HUES6 (cell line): ENCODE data around the gene NTSR1.

ENCODE experiments used
- H3K27ac ChIP-seq: 2 replicates; pipeline ENCODE4 v1.7.0; 2013; ENCODE audit warnings: low read depth, mild to moderate bottlenecking, low read length, inconsistent platforms
- H3K27me3 ChIP-seq: 2 replicates; pipeline ENCODE4 v1.6.1; 2013; ENCODE audit warnings: low read length; ENCODE audit not compliant: control insufficient read depth, insufficient read depth
- H3K36me3 ChIP-seq: 2 replicates; pipeline ENCODE4 v1.6.1; 2013; ENCODE audit warnings: low read length; ENCODE audit not compliant: control insufficient read depth, insufficient read depth
- H3K4me1 ChIP-seq: 2 replicates; pipeline ENCODE4 v1.6.1; 2013; ENCODE audit warnings: low read length; ENCODE audit not compliant: control insufficient read depth, insufficient read depth
- H3K4me3 ChIP-seq: 2 replicates; pipeline ENCODE4 v1.5.1; 2013; ENCODE audit warnings: low read depth, low read length
- H3K9ac ChIP-seq: one replicate; pipeline ENCODE4 v1.6.1; 2013; ENCODE audit warnings: mild to moderate bottlenecking, low read length
- H3K9me3 ChIP-seq: 2 replicates; pipeline ENCODE4 v1.6.1; 2013; ENCODE audit warnings: low read depth, low read length; ENCODE audit not compliant: control insufficient read depth, insufficient read depth

Gene NTSR1

GRCh38 chr20:62741701-62742491 lies 33.3 kb downstream of the NTSR1 start:
- H3K9me3 ChIP-seq = no peaks in the 10 kb centered on the region
- peaks cover 3% of the 10 kb centered on the region; the same call in 1 of the 2 replicates for H3K4me1 ChIP-seq
- H3K9ac ChIP-seq = no peak overlapping the region
- H3K27me3 ChIP-seq = peaks cover 22% of the 10 kb centered on the region; the same call in 1 of the 2 replicates
- H3K36me3 ChIP-seq = no peaks in the 10 kb centered on the region
- H3K27ac ChIP-seq = no peak overlapping the region
- H3K4me3 ChIP-seq = no peak overlapping the region

GRCh38 chr20:62742550-62742949 lies 33.9 kb downstream of the NTSR1 start:
- Histone ChIP-seq H3K27ac (no peak overlapping the region), H3K36me3 (no peaks in the 10 kb centered on the region), H3K4me1 (peaks cover 3% of the 10 kb centered on the region; the same call in 1 of the 2 replicates)

GRCh38 chr20:62742979-62743776 lies 34.5 kb downstream of the NTSR1 start:
- H3K9ac ChIP-seq = no peak overlapping the region
- peaks cover 3% of the 10 kb centered on the region; the same call in 1 of the 2 replicates for H3K4me1 ChIP-seq
- H3K4me3 ChIP-seq = no peak overlapping the region
- H3K27ac ChIP-seq = no peak overlapping the region
- peaks cover 22% of the 10 kb centered on the region; the same call in 1 of the 2 replicates for H3K27me3 ChIP-seq
- no peaks in the 10 kb centered on the region for H3K36me3 ChIP-seq
- H3K9me3 ChIP-seq = no peaks in the 10 kb centered on the region

More at GRCh38 chr20:62742550-62742949, 33.9 kb downstream of the NTSR1 start:
- Histone ChIP-seq H3K27me3 (peaks cover 22% of the 10 kb centered on the region; the same call in 1 of the 2 replicates), H3K9ac (no peak overlapping the region), H3K4me3 (no peak overlapping the region), H3K9me3 (no peaks in the 10 kb centered on the region)

- Histone ChIP-seq H3K4me1 (peaks cover 3% of the 10 kb centered on the region; the same call in 1 of the 2 replicates), H3K4me3 (no peak overlapping the region), H3K27me3 (peaks cover 21% of the 10 kb centered on the region; the same call in 1 of the 2 replicates)
Observed at GRCh38 chr20:62743777-62744317, 35.2 kb downstream of the NTSR1 start.

GRCh38 chr20:62744741-62745191 lies 36.1 kb downstream of the NTSR1 start:
- Histone ChIP-seq H3K36me3 (no peaks in the 10 kb centered on the region), H3K4me3 (no peak overlapping the region), H3K27me3 (peaks cover 13% of the 10 kb centered on the region; the same call in 1 of the 2 replicates), H3K4me1 (peaks cover 3% of the 10 kb centered on the region; the same call in 1 of the 2 replicates), H3K9me3 (no peaks in the 10 kb centered on the region), H3K9ac (no peak overlapping the region), H3K27ac (no peak overlapping the region)

More at GRCh38 chr20:62743777-62744317, 35.2 kb downstream of the NTSR1 start:
- H3K36me3 ChIP-seq = no peaks in the 10 kb centered on the region
- H3K27ac ChIP-seq = no peak overlapping the region
- H3K9me3 ChIP-seq = no peaks in the 10 kb centered on the region
- no peak overlapping the region for H3K9ac ChIP-seq

- H3K27ac ChIP-seq = no peak overlapping the region
- no peaks in the 10 kb centered on the region for H3K36me3 ChIP-seq
- H3K4me3 ChIP-seq = no peak overlapping the region
- peaks cover 6% of the 10 kb centered on the region; the same call in 1 of the 2 replicates for H3K27me3 ChIP-seq
- 0 out of 2 replicates have a peak, but pooled peaks cover 3% of the 10 kb centered on the region for H3K4me1 ChIP-seq
- no peak overlapping the region for H3K9ac ChIP-seq
- no peaks in the 10 kb centered on the region for H3K9me3 ChIP-seq
Observed at GRCh38 chr20:62745279-62745951, 36.8 kb downstream of the NTSR1 start.

- no peak overlapping the region for H3K9ac ChIP-seq
- no peak overlapping the region for H3K4me3 ChIP-seq
- H3K36me3 ChIP-seq = no peaks in the 10 kb centered on the region
- H3K9me3 ChIP-seq = no peaks in the 10 kb centered on the region
- H3K27me3 ChIP-seq = peaks cover 4% of the 10 kb centered on the region; the same call in 1 of the 2 replicates
- no peak overlapping the region for H3K27ac ChIP-seq
- 0 out of 2 replicates have a peak, but pooled peaks cover 3% of the 10 kb centered on the region for H3K4me1 ChIP-seq
Observed at GRCh38 chr20:62745952-62746288, 37.3 kb downstream of the NTSR1 start.

GRCh38 chr20:62748311-62748710 lies 39.7 kb downstream of the NTSR1 start:
- Histone ChIP-seq H3K27ac (no peak overlapping the region), H3K27me3 (peaks cover 4% of the 10 kb centered on the region; the same call in 1 of the 2 replicates), H3K36me3 (no peaks in the 10 kb centered on the region), H3K9ac (no peak overlapping the region), H3K4me3 (no peak overlapping the region), H3K4me1 (peaks cover 9% of the 10 kb centered on the region), H3K9me3 (no peaks in the 10 kb centered on the region)

GRCh38 chr20:62749851-62750445 lies 41.3 kb downstream of the NTSR1 start:
- Histone ChIP-seq H3K4me1 (peaks cover 9% of the 10 kb centered on the region), H3K9me3 (no peaks in the 10 kb centered on the region), H3K27me3 (peaks cover 4% of the 10 kb centered on the region; the same call in 1 of the 2 replicates), H3K4me3 (no peak overlapping the region), H3K27ac (no peak overlapping the region), H3K9ac (no peak overlapping the region), H3K36me3 (no peaks in the 10 kb centered on the region)

GRCh38 chr20:62751551-62752150 lies 43.0 kb downstream of the NTSR1 start:
- no peak overlapping the region for H3K27ac ChIP-seq
- H3K9ac ChIP-seq = no peak overlapping the region
- H3K36me3 ChIP-seq = no peaks in the 10 kb centered on the region
- H3K9me3 ChIP-seq = no peaks in the 10 kb centered on the region
- peaks cover 9% of the 10 kb centered on the region; the same call in 1 of the 2 replicates for H3K27me3 ChIP-seq
- H3K4me3 ChIP-seq = no peak overlapping the region
- peaks cover 9% of the 10 kb centered on the region for H3K4me1 ChIP-seq
